ENCODE results near the gene MRPL39.

GRCh38 chr21:25614441-25614840, 7.2 kb upstream of the MRPL39 start:
- TF ChIP-seq, protein P1, sequence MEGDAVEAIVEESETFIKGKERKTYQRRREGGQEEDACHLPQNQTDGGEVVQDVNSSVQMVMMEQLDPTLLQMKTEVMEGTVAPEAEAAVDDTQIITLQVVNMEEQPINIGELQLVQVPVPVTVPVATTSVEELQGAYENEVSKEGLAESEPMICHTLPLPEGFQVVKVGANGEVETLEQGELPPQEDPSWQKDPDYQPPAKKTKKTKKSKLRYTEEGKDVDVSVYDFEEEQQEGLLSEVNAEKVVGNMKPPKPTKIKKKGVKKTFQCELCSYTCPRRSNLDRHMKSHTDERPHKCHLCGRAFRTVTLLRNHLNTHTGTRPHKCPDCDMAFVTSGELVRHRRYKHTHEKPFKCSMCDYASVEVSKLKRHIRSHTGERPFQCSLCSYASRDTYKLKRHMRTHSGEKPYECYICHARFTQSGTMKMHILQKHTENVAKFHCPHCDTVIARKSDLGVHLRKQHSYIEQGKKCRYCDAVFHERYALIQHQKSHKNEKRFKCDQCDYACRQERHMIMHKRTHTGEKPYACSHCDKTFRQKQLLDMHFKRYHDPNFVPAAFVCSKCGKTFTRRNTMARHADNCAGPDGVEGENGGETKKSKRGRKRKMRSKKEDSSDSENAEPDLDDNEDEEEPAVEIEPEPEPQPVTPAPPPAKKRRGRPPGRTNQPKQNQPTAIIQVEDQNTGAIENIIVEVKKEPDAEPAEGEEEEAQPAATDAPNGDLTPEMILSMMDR (IDR thresholded peaks at IDR 0.05) = no peak
- no peak for TF ChIP-seq POLR2A (IDR thresholded peaks at IDR 0.05)
